OCI-LY1 (cell line): ENCODE results near the gene C8A.

Experiments
- H2AFZ ChIP-seq: fragments of 200-600 bp; sonication (generic), shearing (Covaris generic); 2 replicates; pipeline ENCODE4 v1.6.0; 2014; ENCODE audit warnings: antibody characterized with exemption, mild to moderate bottlenecking, low read length
- H3F3A ChIP-seq: fragments of 200-600 bp; sonication (generic), shearing (Covaris generic); 2 replicates; pipeline ENCODE4 v1.6.0; 2014; ENCODE audit warnings: mild to moderate bottlenecking, antibody characterized with exemption, low read length, moderate library complexity; ENCODE audit not compliant: insufficient read depth
- H3K27ac ChIP-seq: fragments of 200-600 bp; sonication (generic); 2 replicates; pipeline ENCODE4 v1.5.1; 2014; ENCODE audit warnings: low read length, mixed run types, mild to moderate bottlenecking, low read depth; ENCODE audit not compliant: poor library complexity, severe bottlenecking
- H3K27me3 ChIP-seq: fragments of 200-600 bp; sonication (generic); 2 replicates; pipeline ENCODE4 v1.6.0; 2014; ENCODE audit warnings: antibody characterized with exemption, mild to moderate bottlenecking, low read length, moderate library complexity; ENCODE audit not compliant: insufficient read depth
- H3K36me3 ChIP-seq: fragments of 200-600 bp; sonication (generic); 2 replicates; pipeline ENCODE4 v1.6.1; 2014; ENCODE audit warnings: mild to moderate bottlenecking, antibody characterized with exemption, low read length, moderate library complexity, mixed read lengths; ENCODE audit not compliant: insufficient read depth
- H3K4me1 ChIP-seq: fragments of 200-600 bp; sonication (generic); 2 replicates; pipeline ENCODE4 v1.5.1; 2014; ENCODE audit warnings: mild to moderate bottlenecking, low read length, moderate library complexity; ENCODE audit not compliant: insufficient read depth, severe bottlenecking
- H3K4me2 ChIP-seq: fragments of 200-600 bp; sonication (generic), shearing (Covaris generic); 2 replicates; pipeline ENCODE4 v1.6.1; 2014; ENCODE audit warnings: low read length
- H3K4me3 ChIP-seq: fragments of 200-600 bp; sonication (generic); 2 replicates; pipeline ENCODE4 v1.5.1; 2014; ENCODE audit warnings: low read length, low read depth, mild to moderate bottlenecking, mixed read lengths; ENCODE audit not compliant: poor library complexity, severe bottlenecking
- H3K79me2 ChIP-seq: fragments of 200-600 bp; shearing (Covaris generic); 2 replicates; pipeline ENCODE4 v1.6.1; 2016; ENCODE audit warnings: mixed run types, low read length, mixed read lengths; ENCODE audit not compliant: insufficient read depth
- H3K9ac ChIP-seq: fragments of 200-600 bp; sonication (generic), shearing (Covaris generic); 2 replicates; pipeline ENCODE4 v1.6.1; 2014; ENCODE audit warnings: mild to moderate bottlenecking, low read length, mixed read lengths
- H3K9me2 ChIP-seq: fragments of 200-600 bp; sonication (generic), shearing (Covaris generic); 2 replicates; pipeline ENCODE4 v1.6.1; 2014; ENCODE audit warnings: low read depth, mild to moderate bottlenecking, low read length, mixed read lengths
- H3K9me3 ChIP-seq: fragments of 200-600 bp; shearing (Covaris generic); 2 replicates; pipeline ENCODE4 v1.6.1; 2014; ENCODE audit warnings: low read length, mixed read lengths
- H4K20me1 ChIP-seq: fragments of 200-600 bp; sonication (generic), shearing (Covaris generic); 2 replicates; pipeline ENCODE4 v1.6.0; 2016; ENCODE audit warnings: mild to moderate bottlenecking, low read length; ENCODE audit not compliant: insufficient read depth
- CTCF ChIP-seq: fragments of 200-600 bp; sonication (generic), shearing (Covaris generic); IDR thresholded peaks from 2 replicates; pipeline ENCODE4 v1.5.1; 2017; ENCODE audit warnings: mild to moderate bottlenecking, antibody characterized with exemption, low read length, moderate library complexity, mixed read lengths
- EZH2 ChIP-seq: fragments of 200-600 bp; sonication (generic), shearing (Covaris generic); IDR thresholded peaks from 2 replicates; pipeline ENCODE4 v1.8.0; 2017; ENCODE audit warnings: borderline replicate concordance, mixed run types, mild to moderate bottlenecking, antibody characterized with exemption, low read length, moderate library complexity, mixed read lengths

C8A gene

DNA sequence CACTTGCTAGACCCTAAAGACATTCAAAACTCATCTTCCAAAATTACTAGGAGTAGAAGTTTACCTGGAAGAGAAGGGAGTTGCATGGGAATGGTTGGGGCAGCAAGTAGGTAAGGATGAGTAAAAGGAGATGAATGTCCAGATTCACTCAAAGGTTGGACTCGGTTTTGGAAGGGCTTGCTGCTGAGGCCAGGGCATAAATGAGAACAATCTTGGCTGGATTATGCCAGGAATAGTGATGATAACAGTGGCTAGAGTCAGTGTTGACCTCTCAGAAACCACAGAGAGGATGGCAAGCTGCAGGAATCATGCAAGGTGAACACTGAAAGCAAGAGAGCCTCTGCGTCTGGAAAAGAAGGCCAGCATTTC is 43.4 kb downstream of the C8A start:
- Histone ChIP-seq H3K4me1 (no peaks in the 10 kb centered on the region), H4K20me1 (no peaks in the 10 kb centered on the region), H3K27ac (no peak overlapping the region), H3K4me3 (no peak overlapping the region), H3K9me2 (no peaks in the 10 kb centered on the region), H3K9me3 (no peaks in the 10 kb centered on the region), H2AFZ (no peak overlapping the region), H3K36me3 (no peaks in the 10 kb centered on the region), H3K9ac (no peak overlapping the region), H3K79me2 (no peaks in the 10 kb centered on the region), H3K4me2 (no peak overlapping the region), H3F3A (no peaks in the 10 kb centered on the region), H3K27me3 (no peaks in the 10 kb centered on the region)
- TF ChIP-seq CTCF: no peak

GRCh38 chr1:56898879-56899278 is 44.3 kb downstream of the C8A start:
- H3K9me2 ChIP-seq: no peaks in the 10 kb centered on the region
- no peak overlapping the region for H3K4me3 ChIP-seq
- TF ChIP-seq CTCF (no peak), EZH2 (no peak)
- no peaks in the 10 kb centered on the region for H3K9me3 ChIP-seq
- H3K4me2 ChIP-seq: no peak overlapping the region
- no peaks in the 10 kb centered on the region for H3K27me3 ChIP-seq
- no peak overlapping the region for H3K27ac ChIP-seq
- no peaks in the 10 kb centered on the region for H3K79me2 ChIP-seq
- no peaks in the 10 kb centered on the region for H3K36me3 ChIP-seq
- no peak overlapping the region for H2AFZ ChIP-seq
- H3F3A ChIP-seq: no peaks in the 10 kb centered on the region
- H3K4me1 ChIP-seq: no peaks in the 10 kb centered on the region
- H4K20me1 ChIP-seq: no peaks in the 10 kb centered on the region
- no peak overlapping the region for H3K9ac ChIP-seq

- no peaks in the 10 kb centered on the region for H3K9me2 ChIP-seq
- no peaks in the 10 kb centered on the region for H3K27me3 ChIP-seq
- no peaks in the 10 kb centered on the region for H4K20me1 ChIP-seq
- H3K4me3 ChIP-seq: no peak overlapping the region
- H3K9me3 ChIP-seq: no peaks in the 10 kb centered on the region
- H3K27ac ChIP-seq: no peak overlapping the region
- no peak overlapping the region for H3K4me2 ChIP-seq
- H2AFZ ChIP-seq: no peak overlapping the region
- TF ChIP-seq EZH2: no peak
- TF ChIP-seq CTCF: no peak
- no peaks in the 10 kb centered on the region for H3K79me2 ChIP-seq
- H3K36me3 ChIP-seq: no peaks in the 10 kb centered on the region
- H3K4me1 ChIP-seq: no peaks in the 10 kb centered on the region
- H3K9ac ChIP-seq: no peak overlapping the region
- no peaks in the 10 kb centered on the region for H3F3A ChIP-seq
Observed at GRCh38 chr1:56901716-56902115, 47.1 kb downstream of the C8A start.
